MM.1S (cell line): ENCODE measurements around the gene CHID1.

Experiments
- DNase-seq: peaks from one replicate; pipeline ENCODE4 v3.0.0-alpha.2; 2015
- H2AFZ ChIP-seq: fragments of 300-600 bp; sonication (generic); 2 replicates; pipeline ENCODE4 v1.6.0; 2016; ENCODE audit warnings: antibody characterized with exemption, low read length
- H3F3A ChIP-seq: fragments of 300-600 bp; sonication (generic); 2 replicates; pipeline ENCODE4 v1.6.1; 2016; ENCODE audit warnings: mild to moderate bottlenecking, antibody characterized with exemption, low read length, moderate library complexity, mixed read lengths; ENCODE audit not compliant: insufficient read depth
- H3K27ac ChIP-seq: fragments of 300-600 bp; sonication (generic); 2 replicates; pipeline ENCODE4 v1.5.1; 2016; ENCODE audit warnings: mild to moderate bottlenecking, low read length
- H3K27me3 ChIP-seq: fragments of 300-600 bp; sonication (generic); replicated peaks from 2 replicates; pipeline ENCODE4 v1.6.0; 2016; ENCODE audit warnings: low read length; ENCODE audit not compliant: insufficient read depth
- H3K36me3 ChIP-seq: fragments of 300-600 bp; sonication (generic); replicated peaks from 2 replicates; pipeline ENCODE4 v1.6.1; 2016; ENCODE audit warnings: mild to moderate bottlenecking, low read length, mixed read lengths; ENCODE audit not compliant: insufficient read depth
- H3K4me1 ChIP-seq: fragments of 300-600 bp; sonication (generic); 2 replicates; pipeline ENCODE4 v1.6.1; 2016; ENCODE audit warnings: low read length, mixed read lengths
- H3K4me2 ChIP-seq: fragments of 300-600 bp; sonication (generic); 2 replicates; pipeline ENCODE4 v1.6.0; 2016; ENCODE audit warnings: low read depth, low read length
- H3K4me3 ChIP-seq: fragments of 300-600 bp; sonication (generic); 2 replicates; pipeline ENCODE4 v1.5.1; 2016; ENCODE audit warnings: low read length, mixed read lengths
- H3K79me2 ChIP-seq: fragments of 300-600 bp; sonication (generic); 2 replicates; pipeline ENCODE4 v1.6.1; 2016; ENCODE audit warnings: mixed run types, low read length, mixed read lengths
- H3K9ac ChIP-seq: fragments of 300-600 bp; sonication (generic); 2 replicates; pipeline ENCODE4 v1.6.1; 2016; ENCODE audit warnings: low read length, mixed read lengths
- H3K9me2 ChIP-seq: fragments of 300-600 bp; sonication (generic); replicated peaks from 2 replicates; pipeline ENCODE4 v1.6.1; 2016; ENCODE audit warnings: mild to moderate bottlenecking, low read length, mixed read lengths; ENCODE audit not compliant: insufficient read depth
- H3K9me3 ChIP-seq: fragments of 300-600 bp; sonication (generic); replicated peaks from 2 replicates; pipeline ENCODE4 v1.6.1; 2016; ENCODE audit warnings: mild to moderate bottlenecking, low read length, mixed read lengths; ENCODE audit not compliant: insufficient read depth
- H4K20me1 ChIP-seq: fragments of 300-600 bp; sonication (generic); 2 replicates; pipeline ENCODE4 v1.6.1; 2016; ENCODE audit warnings: mild to moderate bottlenecking, low read length, moderate library complexity, mixed read lengths; ENCODE audit not compliant: insufficient read depth
- CTCF ChIP-seq: fragments of 300-600 bp; sonication (generic); IDR thresholded peaks from 2 replicates; pipeline ENCODE4 v1.5.1; 2016; ENCODE audit warnings: antibody characterized with exemption, low read length, mixed read lengths
- EZH2 ChIP-seq: fragments of 300-600 bp; sonication (generic); optimal IDR thresholded peaks from 2 replicates; pipeline ENCODE3; 2017; ENCODE audit warnings: low read depth, mild to moderate bottlenecking, antibody characterized with exemption, low read length, mixed read lengths
- EZH2phosphoT487 ChIP-seq: fragments of 300-600 bp; sonication (generic); IDR thresholded peaks from 2 replicates; pipeline ENCODE4 v1.6.1; 2018; ENCODE audit warnings: antibody characterized with exemption, low read length

The CHID1 gene

GRCh38 chr11:838441-839279 is 72.0 kb downstream of the CHID1 start:
- Histone ChIP-seq H3K27me3 (peaks cover 7% of the 10 kb centered on the region), H3K4me2 (no peak overlapping the region), H3K4me1 (peaks cover 13% of the 10 kb centered on the region), H3K9ac (no peak overlapping the region), H3K9me3 (no peaks in the 10 kb centered on the region), H3K4me3 (no peak overlapping the region), H3K36me3 (0 out of 2 replicates have a peak, but pooled peaks cover 4% of the 10 kb centered on the region), H3F3A (no peaks in the 10 kb centered on the region), H3K9me2 (no peaks in the 10 kb centered on the region), H4K20me1 (peaks cover 9% of the 10 kb centered on the region), H3K27ac (no peak overlapping the region), H3K79me2 (peaks cover 33% of the 10 kb centered on the region), H2AFZ (no peak overlapping the region)
- TF ChIP-seq EZH2phosphoT487 (no peak), CTCF (no peak), EZH2 (no peak)
- no peak for DNase-seq

- H2AFZ ChIP-seq = no peak overlapping the region
- H3K9ac ChIP-seq = no peak overlapping the region
- no peaks in the 10 kb centered on the region for H3K9me2 ChIP-seq
- DNase-seq = no peak
- H4K20me1 ChIP-seq = peaks cover 9% of the 10 kb centered on the region
- no peaks in the 10 kb centered on the region for H3K9me3 ChIP-seq
- H3K36me3 ChIP-seq = 0 out of 2 replicates have a peak, but pooled peaks cover 4% of the 10 kb centered on the region
- peaks cover 37% of the 10 kb centered on the region for H3K79me2 ChIP-seq
- no peaks in the 10 kb centered on the region for H3K27me3 ChIP-seq
- H3K4me2 ChIP-seq = no peak overlapping the region
- H3F3A ChIP-seq = no peaks in the 10 kb centered on the region
- no peak overlapping the region for H3K27ac ChIP-seq
- no peak overlapping the region for H3K4me3 ChIP-seq
- peaks cover 14% of the 10 kb centered on the region for H3K4me1 ChIP-seq
- TF ChIP-seq EZH2phosphoT487 (no peak), EZH2 (no peak), CTCF (no peak)
Measured at GRCh38 chr11:837990-838307, 72.7 kb downstream of the CHID1 start.

GRCh38 chr11:837189-837989 is 73.2 kb downstream of the CHID1 start:
- no peak overlapping the region for H2AFZ ChIP-seq
- H3K4me2 ChIP-seq = no peak overlapping the region
- peaks cover 14% of the 10 kb centered on the region for H3K4me1 ChIP-seq
- no peak overlapping the region for H3K27ac ChIP-seq
- H4K20me1 ChIP-seq = peaks cover 9% of the 10 kb centered on the region
- H3F3A ChIP-seq = no peaks in the 10 kb centered on the region
- 0 out of 2 replicates have a peak, but pooled peaks cover 4% of the 10 kb centered on the region for H3K36me3 ChIP-seq
- no peaks in the 10 kb centered on the region for H3K9me2 ChIP-seq
- H3K27me3 ChIP-seq = no peaks in the 10 kb centered on the region
- no peak for DNase-seq
- H3K9ac ChIP-seq = no peak overlapping the region
- H3K79me2 ChIP-seq = peaks cover 37% of the 10 kb centered on the region
- no peaks in the 10 kb centered on the region for H3K9me3 ChIP-seq
- TF ChIP-seq EZH2phosphoT487 = no peak
- TF ChIP-seq EZH2 = no peak
- TF ChIP-seq CTCF = no peak
- H3K4me3 ChIP-seq = no peak overlapping the region
